ENCODE results near the gene ETFA.

Gene ETFA

DNA sequence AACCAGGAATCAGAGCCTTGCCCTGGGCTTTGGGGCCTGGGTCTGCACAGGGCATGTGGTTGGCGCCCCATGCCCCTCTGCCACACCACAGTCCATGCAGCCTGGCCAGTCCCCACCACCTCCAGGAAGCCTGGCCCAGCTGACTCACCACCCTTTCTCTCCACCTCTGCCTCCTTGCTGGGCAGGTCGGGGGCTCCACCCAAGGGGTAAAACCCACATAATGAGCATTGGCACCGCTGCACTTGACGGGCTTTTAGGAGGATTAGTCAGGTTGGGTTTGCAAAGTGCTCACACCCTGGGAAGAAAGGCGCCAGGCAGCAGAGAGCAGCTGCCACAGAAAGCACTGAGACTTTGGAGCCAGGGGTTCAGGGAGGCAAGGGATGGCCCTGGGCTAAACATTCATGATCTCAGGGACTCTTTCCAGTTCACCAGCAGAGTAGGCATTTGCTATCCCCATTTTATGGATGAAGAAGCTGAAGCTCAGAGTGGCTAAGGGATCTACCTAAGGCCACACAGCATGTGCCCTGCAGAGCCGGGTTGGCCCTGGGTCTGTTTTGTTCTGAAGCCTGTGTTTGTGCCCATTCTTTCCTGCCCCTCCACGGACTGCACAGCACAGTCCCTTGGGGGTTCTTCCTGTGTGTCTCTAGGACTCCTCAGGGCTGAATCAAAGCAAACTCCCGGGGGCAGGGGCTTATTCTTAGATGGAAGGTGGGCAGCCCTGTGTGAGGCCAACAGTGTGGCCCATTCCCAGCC, 113.4 kb downstream of the ETFA start:
- DNase-seq (ENCODE audit: low read depth in 4 of 4, low spot score in 1 of 4): no peak

DNA sequence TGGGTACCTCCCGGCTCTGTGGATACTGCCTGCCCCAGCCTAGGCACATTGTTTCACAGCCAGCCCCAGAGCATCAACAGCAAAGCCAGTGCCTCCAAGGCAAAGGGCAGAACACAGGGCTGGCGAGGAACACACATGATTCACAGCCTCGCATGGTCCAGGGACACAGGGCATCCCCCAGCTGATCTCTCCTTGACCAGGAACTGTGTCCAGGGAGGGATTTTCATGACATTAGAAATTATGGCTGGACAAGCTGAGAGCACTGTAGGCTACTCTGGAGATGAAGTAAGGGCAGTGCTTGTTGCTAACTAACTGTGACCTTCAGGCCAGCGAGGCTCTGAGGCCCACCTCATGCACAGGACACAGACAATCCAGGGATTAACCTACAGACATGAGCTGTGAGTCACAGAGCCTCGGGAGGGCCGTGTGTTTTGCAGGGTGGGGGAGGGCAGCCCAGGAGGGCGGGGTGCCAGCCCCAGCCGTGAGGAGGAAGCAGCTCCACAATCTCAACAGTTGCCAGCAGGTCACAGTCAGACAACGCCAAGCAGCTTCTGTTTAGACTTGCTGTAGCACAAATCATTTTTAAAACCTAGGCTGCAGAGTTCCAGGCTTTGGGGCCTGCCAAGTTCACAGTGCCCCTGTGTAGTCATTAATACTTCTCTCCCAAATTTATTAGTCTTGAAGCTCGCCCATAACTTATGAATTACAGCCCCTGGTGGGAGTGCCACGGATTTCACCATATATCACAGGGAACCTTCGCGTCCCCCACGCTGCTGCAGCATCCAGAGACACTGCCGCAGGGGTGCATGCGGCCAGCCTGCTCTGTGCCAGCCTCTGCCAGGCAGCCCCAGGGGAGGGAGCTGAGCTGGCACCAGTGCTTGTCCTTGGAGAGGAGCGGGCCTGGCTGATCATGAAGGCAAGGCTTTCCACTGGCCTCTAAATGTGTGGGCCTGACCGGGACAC, 114.7 kb downstream of the ETFA start:
- no peak for DNase-seq (ENCODE audit: low read depth in 4 of 4, low spot score in 1 of 4)

DNA sequence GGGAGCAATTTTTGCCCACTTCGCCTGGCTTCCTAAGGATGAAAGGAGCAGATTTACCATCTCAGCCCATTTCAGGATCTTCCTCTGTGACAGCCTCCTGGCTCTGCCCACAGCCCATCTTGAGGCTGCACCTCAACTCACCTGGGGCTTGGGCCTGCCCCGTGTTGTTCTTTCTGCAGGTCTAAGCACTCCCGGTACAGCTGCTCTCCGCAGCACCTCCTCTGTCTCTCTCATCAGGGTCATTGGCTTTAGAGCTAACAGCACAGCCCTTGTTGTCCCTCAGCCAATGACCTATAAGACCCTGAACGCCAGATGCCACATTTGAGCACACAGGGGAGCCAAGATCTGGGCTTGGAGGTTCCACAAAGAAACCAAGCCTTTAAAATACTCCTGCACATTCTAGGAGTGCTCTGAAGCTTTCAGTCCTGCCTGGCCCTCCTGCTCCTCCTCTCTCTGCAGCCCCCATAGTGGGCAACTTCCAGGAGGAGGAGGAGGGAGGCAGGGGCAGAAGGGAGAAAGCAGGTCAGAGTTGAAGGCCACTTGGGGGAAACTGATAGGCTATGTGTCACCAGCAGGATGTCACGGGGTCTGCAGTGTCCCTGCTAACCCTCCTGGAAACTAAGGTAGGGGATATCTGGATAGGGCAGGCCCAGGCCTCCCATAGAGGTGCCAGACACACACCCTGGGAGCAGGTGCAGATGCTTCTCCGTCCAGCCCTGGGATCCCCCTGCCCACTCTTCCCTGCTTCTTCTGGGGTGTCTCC, 115.6 kb downstream of the ETFA start:
- DNase-seq (ENCODE audit: low read depth in 4 of 4, low spot score in 1 of 4): no peak

DNA sequence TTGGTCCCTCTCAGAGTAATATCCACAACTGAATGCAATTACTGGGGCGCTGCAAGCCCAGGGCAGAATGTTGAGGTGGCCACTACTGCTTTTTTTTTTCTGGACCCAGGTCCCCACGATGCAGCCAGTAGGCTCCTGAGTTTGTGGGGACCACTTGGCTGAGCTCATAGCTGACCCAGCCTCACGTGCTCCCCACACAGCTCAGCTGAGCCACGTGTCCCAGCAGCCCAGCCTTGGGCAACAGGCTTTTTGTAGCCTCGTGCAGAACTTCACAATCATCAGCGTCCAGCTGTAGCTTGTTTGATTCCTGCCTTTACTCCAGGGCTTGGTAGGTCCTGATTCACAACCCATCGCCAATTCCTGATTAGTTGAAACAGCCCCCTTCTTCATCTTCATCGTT, 117.3 kb downstream of the ETFA start:
- DNase-seq (ENCODE audit: low read depth in 4 of 4, low spot score in 1 of 4): no peak

DNA sequence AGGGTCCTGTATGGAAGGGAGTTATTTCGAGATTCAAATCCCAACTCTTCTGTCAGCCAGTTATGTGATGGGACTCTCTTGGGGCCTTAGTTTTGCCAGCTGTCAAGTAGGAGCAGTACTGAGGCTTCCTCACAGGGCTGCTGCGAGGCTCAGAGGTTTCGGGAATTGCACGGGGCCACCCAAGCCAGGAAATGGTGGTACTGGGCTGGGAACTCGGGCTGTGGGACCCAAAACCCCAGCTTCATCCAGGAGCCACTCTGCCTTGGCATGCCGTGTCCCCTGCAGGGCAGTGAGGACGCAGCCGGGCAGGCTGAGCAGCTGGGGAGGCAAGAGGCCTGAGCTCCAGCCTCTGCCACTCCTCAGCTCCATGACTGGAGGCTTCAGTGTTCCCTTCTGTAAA, 118.6 kb downstream of the ETFA start:
- DNase-seq (ENCODE audit: low read depth in 4 of 4, low spot score in 1 of 4): no peak

DNA sequence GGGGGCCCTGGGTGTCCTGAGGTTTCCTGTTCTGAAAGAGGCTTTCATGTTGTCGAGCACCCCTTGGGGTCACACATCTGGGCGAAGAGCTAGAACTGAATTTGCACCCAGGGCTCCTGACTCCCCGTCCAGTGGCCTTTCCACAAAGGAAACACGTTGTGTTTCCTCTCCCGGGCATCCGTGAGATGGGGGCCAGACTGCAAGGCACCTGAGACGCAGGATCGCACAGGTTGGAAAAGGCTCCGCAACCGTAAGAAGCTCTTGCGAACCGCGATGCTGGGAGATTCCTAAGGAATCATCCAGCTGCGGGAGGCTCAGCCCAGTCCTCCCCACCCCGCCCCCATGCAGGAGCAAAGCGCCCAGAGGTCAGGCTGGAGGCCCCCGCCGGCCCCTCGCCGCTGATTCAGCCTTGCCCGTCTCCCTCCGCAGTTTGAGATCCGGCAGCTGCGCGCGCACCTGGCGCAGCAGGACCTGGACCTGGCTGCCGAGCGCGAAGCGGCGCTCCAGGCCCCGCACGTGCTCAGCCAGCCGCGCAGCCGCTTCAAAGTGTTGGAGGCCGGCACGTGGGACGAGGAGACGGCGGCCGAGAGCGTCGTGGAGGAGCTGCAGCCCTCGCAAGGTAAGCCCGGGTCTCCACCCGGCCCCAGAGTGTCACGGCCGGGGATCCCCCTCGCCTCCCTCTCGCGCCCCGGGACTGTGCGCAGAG, 119.6 kb downstream of the ETFA start:
- DNase-seq (ENCODE audit: low read depth in 4 of 4, low spot score in 1 of 4): no peak

DNA sequence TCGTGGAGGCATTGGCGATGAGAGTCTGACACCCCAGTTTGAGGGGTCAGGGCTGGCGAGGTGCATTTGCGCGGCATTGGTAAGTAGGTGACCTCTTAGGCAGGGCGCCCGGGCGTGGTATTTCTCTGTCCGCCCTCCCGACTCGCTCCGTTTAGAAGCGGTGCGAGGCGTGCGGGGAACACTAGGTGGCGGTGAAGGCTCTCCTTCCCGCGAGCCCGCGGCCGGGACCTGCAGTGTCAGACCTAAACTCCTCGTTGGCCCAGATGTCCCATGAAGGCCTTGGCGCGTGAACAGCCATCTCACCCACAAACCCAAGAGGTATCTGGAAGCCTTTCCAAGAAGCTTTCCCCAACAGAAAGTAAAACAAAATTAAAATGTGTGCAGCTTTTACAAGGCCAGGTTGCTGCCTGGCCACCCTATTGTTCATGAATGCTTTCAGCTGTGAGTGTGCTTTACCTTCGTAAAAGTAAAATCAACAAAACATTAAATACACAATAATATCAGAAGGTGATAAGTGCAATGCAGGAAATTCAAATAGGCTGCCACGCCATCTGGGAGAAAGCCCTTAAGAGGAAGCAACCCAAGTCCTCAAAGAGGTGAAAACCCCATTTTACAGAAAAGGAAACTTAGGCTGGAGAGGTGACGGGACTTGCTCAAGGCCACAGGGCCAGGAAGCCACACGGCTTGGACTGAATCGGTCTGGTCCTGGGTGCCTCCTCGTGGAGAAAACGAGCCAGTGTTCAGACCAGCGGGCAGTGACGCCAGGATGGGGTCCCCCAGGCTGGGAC, 120.3 kb downstream of the ETFA start:
- DNase-seq (ENCODE audit: low read depth in 4 of 4, low spot score in 1 of 4): peak; percentile 47 to 61 (median 60)

DNA sequence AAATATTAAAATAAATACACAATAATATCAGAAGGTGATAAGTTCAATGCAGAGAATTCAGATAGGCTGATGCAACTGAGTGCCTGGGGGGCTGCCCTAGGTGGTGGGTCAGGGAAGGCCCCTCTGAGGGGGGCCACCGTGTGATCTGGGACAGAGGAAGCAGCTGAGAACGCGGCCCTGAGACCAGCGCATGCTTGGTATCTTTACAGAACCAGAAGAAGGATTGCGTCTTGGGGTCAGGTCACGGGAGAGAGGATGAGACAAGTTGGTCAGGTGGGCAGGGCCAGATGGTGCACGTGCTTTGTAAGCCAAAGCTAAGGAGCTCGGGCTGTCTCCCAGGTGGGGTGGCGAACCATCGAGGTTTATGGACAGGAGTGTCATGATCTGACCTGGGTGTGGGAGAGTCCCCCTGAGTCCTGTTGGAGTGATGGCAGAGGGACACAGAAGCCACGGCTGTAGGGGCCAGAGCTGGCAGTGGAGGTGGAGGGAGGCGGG, 121.2 kb downstream of the ETFA start:
- no peak for DNase-seq (ENCODE audit: low read depth in 4 of 4, low spot score in 1 of 4)

DNA sequence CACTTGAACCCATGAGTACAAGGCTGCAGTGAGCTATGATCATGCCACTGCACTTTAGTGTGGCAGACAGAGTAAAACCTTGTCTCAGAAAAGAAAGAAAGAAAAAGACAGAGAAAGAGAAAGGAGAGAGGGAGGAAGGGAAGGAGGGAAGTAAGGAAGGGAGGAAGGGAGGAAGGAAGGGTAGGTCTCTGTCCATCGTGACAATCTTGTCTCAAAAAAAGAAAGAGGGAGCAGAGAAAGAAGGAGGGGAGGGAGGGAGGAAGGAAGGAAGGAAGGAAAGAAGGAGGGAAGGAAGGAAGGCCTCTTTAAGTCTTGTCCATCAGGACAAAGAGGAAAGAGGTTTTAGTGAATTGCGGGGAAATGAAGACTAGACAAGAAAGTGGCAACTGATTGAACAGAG, 122.2 kb downstream of the ETFA start:
- DNase-seq (ENCODE audit: low read depth in 4 of 4, low spot score in 1 of 4): no peak

DNA sequence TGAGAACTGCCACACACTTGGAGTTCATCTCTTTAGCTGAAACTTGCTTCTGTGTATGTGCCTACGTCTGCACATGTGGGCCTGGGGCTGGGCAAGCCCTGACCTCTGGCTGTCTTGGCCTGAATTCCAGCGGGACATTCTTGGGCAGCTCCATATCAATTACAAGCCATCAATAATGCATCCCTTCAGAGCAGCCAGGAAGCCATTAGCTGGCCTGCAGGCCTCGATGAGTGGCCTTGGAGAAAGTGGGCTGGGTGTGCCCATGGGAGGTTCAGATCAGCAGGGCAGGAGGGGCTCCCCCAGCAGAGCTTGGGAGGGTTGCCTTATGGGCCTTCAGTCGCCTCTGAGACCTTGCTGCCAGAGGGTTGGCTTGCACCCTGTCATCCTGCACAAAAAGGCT, 124.1 kb downstream of the ETFA start:
- DNase-seq (ENCODE audit: low read depth in 4 of 4, low spot score in 1 of 4): no peak

DNA sequence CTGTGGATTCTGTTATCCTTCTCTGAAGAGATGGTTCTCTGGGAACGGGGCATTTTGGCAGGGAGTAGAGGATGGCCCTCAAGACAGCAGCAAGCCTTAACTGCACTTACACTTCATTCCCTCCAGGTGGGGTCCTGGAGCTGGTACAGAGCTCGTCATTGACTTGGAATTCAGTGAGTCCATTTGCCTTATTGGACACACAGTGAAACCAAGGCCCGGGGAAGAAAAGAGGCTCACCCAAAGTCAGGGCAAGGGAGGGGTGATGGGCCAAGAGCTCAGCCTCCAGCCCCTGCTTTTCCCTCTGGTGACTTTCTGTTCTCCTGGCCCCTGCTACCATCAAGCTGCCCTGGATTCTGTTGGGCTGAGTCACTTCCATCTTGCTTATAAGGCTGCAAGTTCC, 125.6 kb downstream of the ETFA start:
- no peak for DNase-seq (ENCODE audit: low read depth in 4 of 4, low spot score in 1 of 4)

DNA sequence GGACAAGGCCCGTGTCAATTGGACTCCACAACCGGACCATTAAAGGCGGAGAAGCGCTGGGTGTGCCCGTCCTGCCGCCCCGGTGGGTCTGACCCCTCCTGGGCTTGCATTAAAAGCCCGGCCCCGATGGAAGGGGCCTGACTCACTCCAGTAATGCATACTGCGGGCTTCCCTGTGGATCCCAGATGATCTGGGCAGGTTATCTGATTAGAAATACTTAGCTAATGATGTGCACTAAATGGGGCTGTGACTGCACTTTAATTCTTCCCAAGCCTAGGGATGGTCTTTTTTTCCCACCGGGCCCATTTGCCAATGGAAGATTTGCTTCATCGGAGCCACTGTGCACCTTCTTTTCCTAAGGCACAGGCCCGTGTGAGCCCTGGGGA, 126.6 kb downstream of the ETFA start:
- no peak for DNase-seq (ENCODE audit: low read depth in 4 of 4, low spot score in 1 of 4)

DNA sequence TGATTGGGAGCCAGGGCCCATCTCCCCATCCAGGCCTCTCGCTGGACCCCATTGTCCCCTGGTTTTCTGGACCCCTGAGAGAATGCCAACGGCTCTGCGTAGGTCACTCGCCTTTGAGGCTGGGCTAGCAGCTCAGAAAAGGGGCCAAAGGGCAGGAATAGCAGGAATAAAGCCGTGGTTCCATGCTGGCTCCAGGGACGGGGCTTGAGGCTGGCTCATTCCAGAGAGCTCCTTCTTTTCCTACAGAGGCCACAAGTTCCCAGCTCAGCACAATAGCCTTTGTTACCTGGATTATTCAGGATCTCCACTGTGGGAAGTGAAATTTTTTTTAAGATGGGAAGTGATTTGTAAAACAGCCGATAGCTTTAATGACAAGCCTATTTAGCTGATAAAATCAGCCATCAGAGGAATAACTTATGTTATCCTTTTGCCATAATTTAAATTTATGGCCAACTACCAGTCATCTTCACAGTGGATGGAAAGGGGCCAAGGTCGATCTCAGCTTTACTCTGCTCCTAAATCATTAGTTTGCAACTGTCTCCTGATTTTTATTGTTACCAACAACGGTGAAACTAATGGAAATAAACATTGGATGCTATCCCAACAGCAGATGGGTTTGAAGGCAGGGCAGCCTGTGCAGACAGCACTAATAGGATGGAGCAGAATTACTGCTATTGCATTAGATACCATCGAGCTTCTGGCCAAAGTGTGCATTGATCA, 127.2 kb downstream of the ETFA start:
- DNase-seq (ENCODE audit: low read depth in 4 of 4, low spot score in 1 of 4): no peak

DNA sequence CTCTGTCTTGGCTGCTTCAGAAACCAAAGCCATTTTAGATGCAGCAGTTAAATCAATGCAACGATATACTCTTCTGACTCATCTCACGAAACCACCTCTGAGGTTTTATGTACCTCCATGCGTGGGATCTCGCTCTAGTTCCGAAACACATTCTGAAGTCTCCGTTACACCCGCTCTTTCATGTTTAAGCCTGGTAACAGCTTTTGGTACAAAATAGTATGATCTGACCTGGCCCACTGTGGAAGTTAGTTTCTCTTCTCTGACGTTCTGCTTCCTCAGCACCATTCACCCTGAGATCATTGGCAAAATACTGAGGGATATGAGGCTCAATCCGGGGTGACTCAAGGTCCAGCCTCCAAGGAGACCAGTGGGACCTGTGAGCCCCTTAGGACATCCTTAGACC, 129.6 kb downstream of the ETFA start:
- peak in 1 of 4 experiments; percentile 31 for DNase-seq (ENCODE audit: low read depth in 4 of 4, low spot score in 1 of 4)

DNA sequence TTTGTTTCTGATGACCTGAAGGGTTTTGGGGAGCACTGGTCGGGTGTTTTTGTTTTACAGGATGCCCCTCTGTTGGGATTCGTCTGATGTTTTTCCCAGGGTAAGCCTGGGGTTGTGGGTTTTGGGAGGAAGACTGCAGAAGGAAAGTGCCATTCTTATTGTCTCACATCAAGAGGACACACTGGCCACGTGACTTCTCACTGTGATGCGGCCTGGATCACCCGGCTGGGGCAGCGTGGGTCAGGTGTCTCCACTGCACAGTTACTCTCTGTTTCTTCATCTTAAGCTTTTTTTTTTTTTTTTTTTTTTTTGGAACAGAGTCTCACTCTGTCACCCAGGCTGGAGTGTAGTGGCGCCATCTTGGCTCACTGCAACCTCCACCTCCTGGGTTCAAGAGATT, 130.9 kb downstream of the ETFA start:
- no peak for DNase-seq (ENCODE audit: low read depth in 4 of 4, low spot score in 1 of 4)

DNA sequence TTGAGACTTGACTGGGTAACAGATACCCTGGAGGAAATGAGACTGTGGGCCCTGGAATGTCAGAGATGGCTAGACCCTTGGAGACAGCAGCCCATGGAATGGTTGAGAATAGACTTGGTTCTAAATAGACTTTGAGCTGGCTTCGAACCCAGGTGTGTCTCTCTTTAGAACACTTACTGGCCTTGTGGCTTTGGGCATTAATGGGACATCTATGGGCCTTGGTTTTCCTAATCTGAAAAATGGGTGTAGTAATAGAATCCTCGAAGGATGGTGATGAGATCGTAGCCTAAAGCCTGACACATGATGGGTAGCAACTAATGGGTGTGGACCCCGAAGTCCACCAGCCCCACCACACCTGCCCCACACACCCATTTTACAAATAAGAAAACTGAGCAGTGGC, 132.2 kb downstream of the ETFA start:
- DNase-seq (ENCODE audit: low read depth in 4 of 4, low spot score in 1 of 4): no peak

DNA sequence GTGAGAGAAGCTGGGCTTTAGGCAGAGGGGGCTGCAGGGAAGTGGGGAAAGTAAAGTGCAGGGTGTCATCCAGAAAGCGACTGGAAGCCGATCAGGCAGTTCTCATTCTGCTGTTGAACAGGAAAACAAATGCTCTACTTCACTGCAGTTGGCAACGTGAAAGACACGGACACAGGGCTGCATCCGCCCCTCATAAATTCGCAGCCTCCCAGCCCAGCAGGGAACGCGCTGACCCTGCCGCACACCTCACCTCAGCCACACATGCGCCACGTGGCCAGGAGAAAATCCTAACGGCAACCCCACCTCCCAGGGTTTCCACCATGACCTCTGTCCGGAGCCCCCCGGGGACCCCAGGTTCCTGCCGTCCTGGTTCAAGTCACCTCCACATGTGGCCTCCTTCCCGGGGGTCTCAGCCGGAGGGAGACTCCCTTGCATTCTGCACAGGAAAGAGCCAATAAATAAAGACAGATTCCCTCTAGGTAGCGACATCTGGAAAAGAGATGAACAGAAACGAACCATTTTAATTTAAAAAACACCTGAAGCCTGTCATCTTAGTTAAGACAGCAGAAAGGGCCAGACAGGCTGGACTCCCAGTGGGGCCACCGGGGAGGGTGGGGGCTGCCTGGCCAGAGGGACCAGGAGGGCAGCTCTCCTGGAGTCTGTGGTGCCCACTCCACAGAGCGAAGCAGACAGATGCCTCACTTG, 132.8 kb downstream of the ETFA start:
- no peak for DNase-seq (ENCODE audit: low read depth in 4 of 4, low spot score in 1 of 4)

DNA sequence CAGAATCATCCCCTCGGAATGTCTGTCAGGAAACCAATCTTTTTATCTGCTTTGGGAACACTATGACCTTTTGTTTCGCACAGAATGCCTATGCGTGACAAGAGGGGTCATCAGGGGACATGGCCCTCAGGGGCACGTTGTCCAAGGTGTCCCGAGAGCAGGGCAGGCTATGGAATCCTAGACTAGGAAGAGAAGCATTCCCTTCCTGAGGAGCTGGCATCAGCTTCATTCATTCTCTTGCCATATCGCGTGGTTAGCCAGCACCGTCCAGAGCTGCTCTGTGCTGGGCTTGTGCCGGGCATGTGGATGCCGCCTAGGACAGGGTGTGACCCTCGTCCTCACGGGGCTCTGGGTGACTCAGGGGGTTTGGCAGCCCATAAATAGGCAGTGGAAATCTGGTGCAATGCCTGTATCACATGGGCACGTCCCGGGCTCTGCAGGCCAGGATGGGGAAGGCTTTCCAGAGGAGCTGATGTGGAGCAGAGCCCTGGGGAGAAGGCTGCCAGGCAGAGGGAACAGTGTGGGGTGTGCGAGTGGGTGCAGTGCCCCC, 133.7 kb downstream of the ETFA start:
- no peak for DNase-seq (ENCODE audit: low read depth in 4 of 4, low spot score in 1 of 4)

All from stimulated activated CD4-positive, alpha-beta T cell treated with anti-CD3 and anti-CD28 coated beads, Interleukin-1b, Interleukin-23, amount 100 ng/mL, for 24 hours (primary cell).